HG02884 (cell line): ENCODE measurements around the gene SLC30A7.
A peak's percentile ranks its signal among the peaks of the same experiment; 100 is the strongest.
"Not testable (repeated sequence)": the region's sequence is repeated elsewhere in the genome, so short reads cannot be mapped to it uniquely, and the experiment has no call there.

ENCODE experiments used
- ATAC-seq: cut with Tn5 transposase; IDR thresholded peaks from one replicate; pipeline ENCODE4 v1.9.1; 2021; ENCODE audit warnings: mild to moderate bottlenecking, moderate library complexity; ENCODE audit not compliant: unreplicated experiment

The SLC30A7 gene

GRCh38 chr1:100936194-100936967, 40.5 kb downstream of the SLC30A7 start:
- ATAC-seq = no peak

GRCh38 chr1:100941098-100941527, 45.2 kb downstream of the SLC30A7 start:
- peak; percentile 84 for ATAC-seq

GRCh38 chr1:100941580-100942216, 45.8 kb downstream of the SLC30A7 start:
- no peak for ATAC-seq

GRCh38 chr1:100942304-100943046, 46.6 kb downstream of the SLC30A7 start:
- ATAC-seq = no peak

- no peak for ATAC-seq
Observed at GRCh38 chr1:100943533-100943932, 47.6 kb downstream of the SLC30A7 start.

GRCh38 chr1:100946064-100946463, 50.2 kb downstream of the SLC30A7 start:
- ATAC-seq = not testable (repeated sequence)

GRCh38 chr1:100947816-100948215, 51.9 kb downstream of the SLC30A7 start:
- ATAC-seq = not testable (repeated sequence)

GRCh38 chr1:100948721-100949405, 53.0 kb downstream of the SLC30A7 start:
- not testable (repeated sequence) for ATAC-seq

GRCh38 chr1:100949515-100950158, 53.7 kb downstream of the SLC30A7 start:
- ATAC-seq = peak; percentile 74

- ATAC-seq = no peak
Observed at GRCh38 chr1:100950337-100950736, 54.4 kb downstream of the SLC30A7 start.

GRCh38 chr1:100950781-100951180, 54.9 kb downstream of the SLC30A7 start:
- no peak for ATAC-seq

GRCh38 chr1:100952104-100952745, 56.3 kb downstream of the SLC30A7 start:
- no peak for ATAC-seq

GRCh38 chr1:100952970-100953369, 57.1 kb downstream of the SLC30A7 start:
- not testable (repeated sequence) for ATAC-seq

- no peak for ATAC-seq
Observed at GRCh38 chr1:100953960-100954730, 58.3 kb downstream of the SLC30A7 start.

GRCh38 chr1:100955322-100955721, 59.4 kb downstream of the SLC30A7 start:
- no peak for ATAC-seq

GRCh38 chr1:100959502-100960060, 63.7 kb downstream of the SLC30A7 start:
- no peak for ATAC-seq

GRCh38 chr1:100960098-100960497, 64.2 kb downstream of the SLC30A7 start:
- ATAC-seq = no peak

- no peak for ATAC-seq
Observed at GRCh38 chr1:100968621-100969020, 72.7 kb downstream of the SLC30A7 start.

GRCh38 chr1:100969327-100969726, 73.4 kb downstream of the SLC30A7 start:
- ATAC-seq = no peak
